ENCODE data around the gene LMO7.
"Not testable (repeated sequence)": the region's sequence is repeated elsewhere in the genome, so short reads cannot be mapped to it uniquely, and the experiment has no call there.

LMO7 gene

GRCh38 chr13:75648446-75648845, 12.3 kb downstream of the LMO7 start:
- DNase-seq, result no peak

GRCh38 chr13:75651013-75651412, 14.9 kb downstream of the LMO7 start:
- no peak for DNase-seq

- DNase-seq, result no peak
These were observed 16.6 kb downstream of the LMO7 start for GRCh38 chr13:75652726-75653125.

- DNase-seq, result no peak
These were observed 20.4 kb downstream of the LMO7 start for GRCh38 chr13:75656425-75656989.

GRCh38 chr13:75657111-75657510, 21.0 kb downstream of the LMO7 start:
- DNase-seq, result no peak

- no peak for DNase-seq
These were observed 24.6 kb downstream of the LMO7 start for GRCh38 chr13:75660694-75661093.

- no peak for DNase-seq
These were observed 25.3 kb downstream of the LMO7 start for GRCh38 chr13:75661443-75661842.

GRCh38 chr13:75666646-75667351, 30.7 kb downstream of the LMO7 start:
- DNase-seq, result no peak

- DNase-seq, result no peak
These were observed 33.6 kb downstream of the LMO7 start for GRCh38 chr13:75669706-75670105.

GRCh38 chr13:75670496-75670895, 34.4 kb downstream of the LMO7 start:
- no peak for DNase-seq

- DNase-seq, result no peak
These were observed 39.3 kb downstream of the LMO7 start for GRCh38 chr13:75675421-75675820.

- DNase-seq, result no peak
These were observed 43.3 kb downstream of the LMO7 start for GRCh38 chr13:75679459-75679858.

GRCh38 chr13:75680251-75680650, 44.1 kb downstream of the LMO7 start:
- DNase-seq, result not testable (repeated sequence)

GRCh38 chr13:75682326-75682725, 46.2 kb downstream of the LMO7 start:
- no peak for DNase-seq

- DNase-seq, result no peak
These were observed 49.1 kb downstream of the LMO7 start for GRCh38 chr13:75685239-75685697.

GRCh38 chr13:75687150-75687763, 51.1 kb downstream of the LMO7 start:
- DNase-seq, result peak; percentile 61

GRCh38 chr13:75689686-75690085, 53.6 kb downstream of the LMO7 start:
- DNase-seq, result no peak

- no peak for DNase-seq
These were observed 54.5 kb downstream of the LMO7 start for GRCh38 chr13:75690607-75691006.

- DNase-seq, result no peak
These were observed 55.1 kb downstream of the LMO7 start for GRCh38 chr13:75691183-75691582.

GRCh38 chr13:75693227-75693626, 57.1 kb downstream of the LMO7 start:
- DNase-seq, result no peak

- DNase-seq, result no peak
These were observed 58.6 kb downstream of the LMO7 start for GRCh38 chr13:75694722-75695121.

- peak; percentile 88 for DNase-seq
These were observed 59.8 kb downstream of the LMO7 start for GRCh38 chr13:75695908-75696307.

GRCh38 chr13:75699062-75699461, 62.9 kb downstream of the LMO7 start:
- DNase-seq, result no peak

- not testable (repeated sequence) for DNase-seq
These were observed 63.6 kb downstream of the LMO7 start for GRCh38 chr13:75699717-75700116.
